MM.1S (cell line): ENCODE data around the gene CUL1.

Experiments used
- CTCF ChIP-seq: fragments of 300-600 bp; sonication (generic); IDR thresholded peaks from 2 replicates; pipeline ENCODE4 v1.5.1; 2016; ENCODE audit warnings: antibody characterized with exemption, low read length, mixed read lengths
- EZH2 ChIP-seq: fragments of 300-600 bp; sonication (generic); optimal IDR thresholded peaks from 2 replicates; pipeline ENCODE3; 2017; ENCODE audit warnings: low read depth, mild to moderate bottlenecking, antibody characterized with exemption, low read length, mixed read lengths

- no peak for TF ChIP-seq CTCF
- no peak for TF ChIP-seq EZH2
Measured at GRCh38 chr7:148727501-148728278, 29.0 kb downstream of the CUL1 start.
